NK-92 (cell line): ENCODE measurements around the gene CD244.
A peak's percentile ranks its signal among the peaks of the same experiment; 100 is the strongest.

Source experiments
- DNase-seq: peaks from one replicate; lab custom pipeline; 2025; ENCODE audit not compliant: unreplicated experiment; lab: John Stamatoyannopoulos, UW

The CD244 gene

DNA sequence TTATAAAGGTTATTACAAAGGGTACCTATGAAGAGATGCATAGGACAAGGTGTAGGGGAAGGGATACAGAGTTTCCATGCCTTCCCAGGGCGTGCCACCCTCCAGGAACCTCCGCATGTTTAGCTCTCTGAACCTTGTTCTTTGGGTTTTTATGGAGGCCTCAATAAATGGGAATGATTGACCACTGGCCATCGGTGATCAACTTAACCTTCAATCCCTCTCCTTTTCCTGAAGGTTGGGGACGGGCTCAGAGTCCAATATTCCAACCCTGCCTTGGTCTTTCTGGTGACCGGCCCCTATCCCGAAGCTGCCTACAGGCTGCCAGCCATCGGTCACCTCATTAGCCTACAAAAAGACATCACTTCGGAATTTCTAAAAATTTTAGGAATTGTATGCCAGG is 11.7 kb downstream of the CD244 start:
- no peak for DNase-seq

DNA sequence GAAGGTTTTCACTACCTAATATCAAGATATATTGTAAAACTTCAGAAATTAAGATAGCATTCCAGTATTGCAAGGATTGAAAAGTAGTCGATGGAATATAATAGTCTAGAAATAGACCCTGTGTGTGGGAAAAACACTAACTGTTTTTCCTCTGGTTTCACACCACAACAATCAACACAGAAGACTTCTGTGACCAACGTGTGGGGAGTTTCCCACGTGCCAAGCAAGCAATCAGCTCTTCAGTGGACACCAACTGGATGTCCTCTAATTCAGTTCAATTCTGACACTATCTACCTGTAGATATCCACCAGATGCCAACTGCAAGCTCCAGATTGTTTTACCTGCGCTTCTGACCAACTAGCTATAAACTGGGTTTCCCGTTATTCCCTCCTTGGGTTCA is 12.1 kb downstream of the CD244 start:
- DNase-seq = no peak

DNA sequence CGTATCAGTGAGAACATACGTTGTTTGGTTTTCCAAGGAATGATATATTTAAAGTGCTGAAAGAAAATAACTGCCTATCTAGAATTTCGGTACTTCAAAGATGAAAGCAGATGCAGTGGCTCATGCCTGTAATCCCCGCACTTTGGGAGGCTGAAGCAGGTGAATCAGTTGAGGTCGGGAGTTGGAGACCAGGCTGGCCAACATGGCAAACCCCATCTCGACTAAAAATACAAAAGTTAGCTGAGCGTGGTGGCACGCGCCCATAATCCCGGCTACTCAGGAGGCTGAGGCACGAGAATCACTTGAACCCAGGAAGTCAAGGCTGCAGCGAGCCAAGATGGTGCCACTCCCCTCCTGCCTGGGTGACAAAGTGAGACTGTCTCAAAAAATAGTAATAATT is 16.4 kb downstream of the CD244 start:
- no peak for DNase-seq

DNA sequence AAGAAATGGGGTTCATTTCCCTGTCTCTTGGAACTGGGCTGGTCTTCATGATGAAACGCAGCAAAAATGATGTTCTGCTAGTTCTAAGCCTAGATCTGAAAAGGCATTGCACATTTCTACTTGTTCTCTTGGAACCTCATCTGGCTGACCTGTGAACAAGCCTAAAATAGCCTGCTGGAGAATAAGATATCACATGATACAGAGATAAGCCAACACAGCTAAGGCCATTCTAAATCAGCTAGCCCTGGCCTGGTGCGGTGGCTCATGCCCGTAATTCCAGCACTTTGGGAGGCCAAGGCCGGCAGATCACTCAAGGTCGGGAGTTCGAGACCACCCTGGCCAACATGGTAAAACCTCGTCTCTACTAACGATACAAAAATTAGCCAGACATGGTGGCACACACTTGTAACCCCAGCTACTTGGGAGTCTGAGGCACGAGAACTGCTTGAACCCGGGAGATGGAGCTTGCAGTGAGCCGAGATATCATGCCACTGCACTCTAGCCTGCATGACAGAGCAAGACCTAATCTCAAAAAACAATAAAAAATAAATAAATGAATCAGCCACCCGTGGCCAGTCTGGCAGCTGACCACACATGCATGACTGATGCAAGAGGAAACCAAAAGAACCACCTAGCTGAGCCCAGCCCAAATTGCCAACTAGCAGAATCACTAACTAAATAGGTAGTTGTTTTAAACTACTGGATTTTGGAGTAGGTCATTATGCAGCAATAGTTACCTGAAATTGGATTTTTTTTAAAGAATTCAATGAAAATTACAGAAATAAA is 18.0 kb downstream of the CD244 start:
- DNase-seq = no peak

DNA sequence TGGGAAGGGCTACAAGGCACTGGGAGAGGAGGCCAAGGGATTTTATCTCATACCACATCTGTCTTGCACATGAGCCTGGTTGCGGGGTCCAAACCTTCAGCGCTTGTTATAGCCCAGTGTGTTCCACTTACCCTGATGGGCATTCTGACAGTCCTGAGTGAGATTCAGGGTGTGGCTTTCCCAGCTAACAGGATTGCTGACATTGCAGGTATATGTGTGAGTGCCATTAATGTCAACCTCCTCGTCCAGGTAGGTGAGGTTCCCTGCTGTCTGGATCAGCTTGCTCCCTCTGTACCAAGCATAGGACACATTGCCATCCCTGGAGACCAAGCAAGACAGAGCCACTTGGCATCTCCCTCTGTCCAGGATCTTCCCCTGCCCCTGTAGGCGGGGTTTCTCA is 21.6 kb downstream of the CD244 start:
- DNase-seq = no peak

DNA sequence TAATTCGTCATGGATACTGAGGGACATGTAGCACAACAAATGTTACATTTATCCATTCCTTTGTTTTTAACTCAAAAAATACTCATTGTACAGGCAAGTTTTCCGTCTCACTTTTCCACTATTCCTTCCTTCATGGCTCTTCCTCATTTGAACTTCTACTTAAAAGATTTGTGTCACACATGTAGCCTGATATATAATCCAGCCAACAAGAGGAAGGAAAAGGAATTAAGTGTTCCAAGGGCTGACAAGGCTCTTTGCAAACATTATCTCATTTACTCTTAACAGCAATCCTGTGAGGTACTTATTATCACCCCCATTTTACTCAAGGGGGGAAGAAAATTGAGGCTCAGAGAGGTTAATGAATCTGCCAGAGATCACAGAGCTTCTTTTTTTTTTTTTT is 22.9 kb downstream of the CD244 start:
- no peak for DNase-seq

DNA sequence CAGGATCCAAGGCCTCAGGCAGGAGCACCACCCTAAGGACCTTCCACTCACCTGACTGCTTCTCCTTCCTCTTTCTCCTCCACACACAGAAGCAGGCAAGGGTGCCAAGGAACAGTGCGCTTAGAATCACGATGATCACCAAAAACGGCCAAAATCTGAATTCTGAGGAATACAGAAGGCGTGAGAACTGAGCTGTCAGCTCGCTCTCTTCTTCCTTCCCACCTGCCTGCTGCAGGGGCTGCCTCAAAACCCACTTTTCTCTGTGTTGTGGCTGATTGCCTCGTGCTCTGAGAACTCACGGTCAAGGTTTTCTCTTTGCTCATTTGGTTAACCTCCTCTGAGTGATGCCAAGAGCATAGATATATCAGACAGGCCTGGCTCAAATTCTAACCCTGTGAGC is 23.8 kb downstream of the CD244 start:
- DNase-seq = no peak

DNA sequence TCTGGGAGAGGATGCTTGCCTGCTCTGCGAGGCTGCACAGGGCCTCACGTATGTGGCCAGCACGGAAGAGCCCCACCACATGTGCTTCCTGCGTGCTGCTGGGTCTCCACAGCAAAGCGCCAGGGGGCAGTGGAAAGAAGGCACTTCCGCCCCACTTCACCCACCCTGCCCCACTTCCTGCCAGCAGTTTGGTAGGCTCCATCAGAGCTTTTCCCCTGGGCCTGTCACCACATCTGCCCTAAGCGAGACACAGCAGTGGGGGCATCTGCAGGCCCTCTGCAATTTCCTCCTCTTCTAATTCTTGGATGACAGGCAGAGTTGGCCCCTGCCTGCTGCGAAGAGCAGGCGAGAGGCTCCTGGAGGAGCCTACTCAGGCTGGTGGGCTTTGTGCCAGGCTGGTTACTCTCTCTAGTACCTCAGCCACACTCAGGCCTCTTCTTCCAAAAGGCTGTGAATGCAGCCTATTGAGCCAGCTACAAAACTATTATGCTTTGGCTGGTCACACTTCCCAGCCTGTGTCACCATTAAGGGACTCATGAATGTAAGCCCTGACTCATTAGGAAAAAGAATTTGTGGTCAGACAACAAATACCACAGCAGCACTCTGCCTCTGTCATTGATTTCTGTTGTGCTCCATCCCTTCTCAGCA is 25.0 kb downstream of the CD244 start:
- DNase-seq = peak; percentile 39

DNA sequence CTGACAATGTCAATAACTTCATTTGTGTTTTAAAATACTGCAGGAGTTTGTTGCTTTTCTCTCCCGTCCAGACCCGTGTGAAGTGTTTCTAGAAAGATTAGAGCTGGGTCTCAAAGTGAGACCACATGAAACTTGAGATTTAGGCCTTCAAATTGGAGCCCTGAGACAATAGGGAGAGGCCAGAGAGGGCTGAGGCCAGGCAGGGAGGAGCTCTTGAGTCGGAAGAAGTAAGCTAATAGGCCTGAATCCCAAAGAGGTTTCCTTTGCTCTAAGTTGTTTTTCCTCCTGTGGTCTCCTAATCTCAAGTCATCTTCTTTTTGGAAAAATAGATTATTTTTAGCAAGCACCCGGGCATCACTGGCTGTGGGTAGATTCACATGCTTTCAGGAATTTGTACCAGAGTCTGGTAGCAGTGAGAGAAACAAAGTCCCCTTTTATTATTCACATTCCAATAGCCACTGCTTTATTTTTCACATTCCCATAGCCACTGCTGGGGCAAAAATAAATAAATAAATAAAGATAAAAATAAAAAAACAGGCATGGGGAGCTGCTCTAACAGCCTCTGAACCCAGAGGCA is 25.6 kb downstream of the CD244 start:
- no peak for DNase-seq

DNA sequence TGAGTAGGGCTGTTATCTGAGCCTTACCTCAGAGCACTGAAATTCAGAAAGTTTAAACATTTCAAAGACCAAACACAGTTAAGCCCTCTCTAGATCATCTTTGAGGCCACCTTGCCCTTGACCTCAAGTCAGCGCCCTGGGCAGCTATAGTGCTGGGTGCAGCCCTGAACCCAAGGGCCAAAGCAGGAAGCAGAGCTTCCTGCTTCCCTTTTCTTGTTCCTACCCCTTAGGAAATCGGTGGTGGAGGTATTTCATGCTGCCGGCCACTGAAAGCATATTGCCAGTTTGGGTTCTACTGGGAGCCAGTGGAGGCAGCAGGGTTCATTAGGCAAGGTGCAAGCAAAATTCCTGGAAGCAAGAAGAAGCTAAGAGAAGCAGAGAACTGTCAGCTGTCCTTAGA is 26.1 kb downstream of the CD244 start:
- no peak for DNase-seq

DNA sequence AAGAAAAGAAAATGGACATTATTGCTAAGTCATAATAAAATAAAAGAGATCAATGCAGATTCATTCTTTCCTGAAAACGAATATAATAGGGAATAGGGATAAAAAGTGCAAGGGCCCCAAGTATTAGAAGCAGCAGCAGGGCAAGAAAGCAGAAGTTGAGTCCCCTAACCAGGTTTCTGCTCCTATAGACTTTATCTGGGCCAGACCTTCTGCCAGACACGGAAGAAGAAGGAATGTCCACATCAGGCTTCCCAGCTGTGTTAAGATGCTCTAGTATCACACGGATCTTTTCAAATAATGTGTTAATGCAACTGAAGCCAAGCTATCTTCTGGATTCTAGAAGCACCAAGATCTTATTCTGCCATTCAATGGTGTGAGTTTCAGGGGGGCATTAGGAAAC is 26.9 kb downstream of the CD244 start:
- DNase-seq = no peak

DNA sequence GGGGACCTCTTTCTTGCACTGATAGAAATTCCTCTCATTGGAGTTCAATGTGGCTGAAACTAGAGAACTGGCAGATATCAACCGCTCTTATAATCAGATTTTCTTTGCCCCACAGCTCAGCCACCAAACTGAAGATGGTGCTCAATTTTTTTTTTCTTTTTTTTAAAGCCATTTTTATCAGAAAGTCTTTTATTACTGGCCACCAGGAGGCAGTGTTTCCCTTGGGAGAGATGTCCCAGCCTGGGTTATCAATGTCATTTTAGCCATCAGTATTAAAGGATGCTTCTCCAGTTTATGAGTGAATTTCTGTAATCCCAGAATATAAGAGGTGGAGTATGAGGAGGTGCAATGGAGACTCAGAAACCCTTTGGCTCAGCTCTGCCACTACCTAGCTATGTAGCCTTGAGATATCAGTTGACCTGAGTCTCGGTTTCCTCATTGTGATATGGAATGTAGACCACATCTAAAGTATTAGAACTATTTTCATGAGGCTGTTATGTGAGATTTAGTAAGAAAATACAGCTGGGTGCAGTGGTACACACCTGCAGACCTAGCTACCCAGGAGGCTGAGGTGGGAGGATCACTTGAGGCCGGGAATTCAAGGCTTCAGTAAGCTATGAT is 27.6 kb downstream of the CD244 start:
- no peak for DNase-seq

DNA sequence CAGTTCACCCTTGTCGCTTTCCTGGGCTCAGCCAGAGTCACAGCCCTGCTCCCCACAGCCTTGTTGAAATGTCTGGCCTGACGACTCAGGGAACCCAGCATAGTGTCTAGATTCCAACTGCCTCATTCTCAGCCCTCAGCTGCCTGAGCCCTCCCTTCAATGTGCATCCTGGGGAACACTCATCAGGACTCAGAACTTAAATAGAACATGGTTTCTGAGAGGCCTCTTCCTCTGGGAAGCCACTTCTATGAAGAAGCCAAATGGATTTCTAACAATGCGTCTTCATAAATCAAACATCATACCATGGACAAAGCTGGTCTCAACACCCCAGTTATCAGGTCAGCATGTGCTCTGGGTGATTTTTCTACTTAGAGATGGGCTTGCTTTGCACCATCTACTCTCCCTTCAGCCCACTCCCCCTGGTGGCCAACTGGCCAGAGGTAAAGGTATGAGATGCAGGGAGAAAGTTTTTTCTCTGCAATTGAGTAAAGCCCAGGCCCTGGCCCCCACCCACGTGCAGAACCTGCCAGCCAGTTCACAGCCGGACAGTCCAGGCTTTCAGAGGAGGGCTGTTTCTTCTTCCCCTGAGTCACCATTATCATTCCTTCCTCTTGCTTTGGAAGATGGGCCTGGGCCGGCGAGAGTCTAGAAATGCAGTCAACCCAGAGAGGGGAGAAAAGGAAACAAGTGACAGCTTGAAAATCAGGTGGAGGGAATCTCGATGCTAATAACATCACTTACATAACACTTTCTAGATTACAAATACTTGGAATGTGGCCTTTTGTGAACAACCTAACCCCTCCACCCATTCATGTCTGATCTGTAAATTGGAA is 32.1 kb downstream of the CD244 start:
- DNase-seq = no peak

DNA sequence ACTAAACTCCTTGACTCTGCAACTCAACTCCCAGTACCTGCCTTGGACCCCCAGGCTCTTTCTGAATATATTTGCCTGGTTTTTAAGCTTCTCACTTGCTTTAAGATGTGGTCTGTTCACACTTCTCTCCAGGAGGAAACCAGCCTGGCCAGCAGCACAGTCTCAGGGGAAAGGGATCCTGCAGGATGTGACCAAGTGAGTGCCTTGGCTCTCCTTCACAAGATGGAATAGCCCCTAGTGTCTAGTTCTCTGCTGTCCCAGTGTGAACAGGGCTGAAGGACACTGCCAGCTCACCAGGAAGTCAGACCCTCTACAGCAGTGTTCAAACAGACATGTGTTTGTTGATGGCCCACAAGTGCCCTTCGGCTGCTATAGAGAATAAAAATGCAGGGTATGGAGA is 32.9 kb downstream of the CD244 start:
- no peak for DNase-seq

DNA sequence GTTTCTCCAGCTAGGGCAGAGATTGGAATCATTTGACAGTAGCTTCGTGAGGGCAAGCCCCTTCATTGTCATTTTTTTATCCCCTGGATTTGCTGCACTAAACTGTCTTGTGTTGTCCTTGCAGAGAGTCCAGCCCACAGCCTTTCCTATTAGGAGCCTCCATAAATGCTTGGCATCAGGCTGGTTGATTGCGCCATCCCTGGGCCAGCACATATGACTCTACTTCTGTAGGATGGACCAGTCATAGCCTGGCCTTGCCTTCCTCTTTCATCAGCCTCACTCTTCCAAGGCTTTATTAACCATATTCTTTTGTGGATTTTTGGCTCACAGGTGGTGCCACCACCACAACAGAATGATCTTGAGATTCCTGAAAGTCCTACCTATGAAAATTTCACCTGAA is 35.3 kb downstream of the CD244 start:
- DNase-seq = no peak

DNA sequence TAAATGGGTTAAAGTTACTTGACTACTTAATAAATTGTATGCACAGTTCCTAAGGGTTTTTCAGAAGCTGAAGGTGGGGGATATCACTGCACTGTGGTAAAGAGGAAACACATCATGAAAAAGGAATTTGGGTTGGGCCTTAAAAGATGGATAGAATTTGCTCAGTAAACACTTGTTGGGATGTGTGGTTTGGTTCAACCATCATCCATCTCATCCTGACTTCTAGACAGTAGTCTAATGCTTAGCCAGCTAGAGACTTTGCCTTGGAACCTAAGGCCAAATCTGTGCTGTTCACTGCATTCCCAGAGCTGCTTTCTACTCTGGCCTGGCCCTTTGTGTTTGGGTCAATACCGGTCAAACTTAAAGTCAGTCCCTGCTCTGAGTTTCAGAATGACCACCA is 36.1 kb downstream of the CD244 start:
- DNase-seq = no peak

DNA sequence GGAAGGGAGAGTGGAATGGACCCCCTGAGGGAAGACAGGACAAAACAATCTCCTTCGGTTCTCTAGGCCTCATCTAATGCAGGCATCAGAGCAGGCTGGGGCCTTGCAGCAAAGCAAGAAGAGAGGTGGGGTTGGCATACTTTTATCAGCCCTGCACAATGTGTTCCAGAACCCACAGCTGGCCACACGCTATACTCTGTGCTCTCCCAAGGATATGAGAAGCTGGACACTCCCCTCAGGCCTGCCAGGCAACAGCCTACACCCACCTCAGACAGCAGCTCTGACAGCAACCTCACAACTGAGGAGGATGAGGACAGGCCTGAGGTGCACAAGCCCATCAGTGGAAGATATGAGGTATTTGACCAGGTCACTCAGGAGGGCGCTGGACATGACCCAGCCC is 39.4 kb downstream of the CD244 start:
- no peak for DNase-seq

DNA sequence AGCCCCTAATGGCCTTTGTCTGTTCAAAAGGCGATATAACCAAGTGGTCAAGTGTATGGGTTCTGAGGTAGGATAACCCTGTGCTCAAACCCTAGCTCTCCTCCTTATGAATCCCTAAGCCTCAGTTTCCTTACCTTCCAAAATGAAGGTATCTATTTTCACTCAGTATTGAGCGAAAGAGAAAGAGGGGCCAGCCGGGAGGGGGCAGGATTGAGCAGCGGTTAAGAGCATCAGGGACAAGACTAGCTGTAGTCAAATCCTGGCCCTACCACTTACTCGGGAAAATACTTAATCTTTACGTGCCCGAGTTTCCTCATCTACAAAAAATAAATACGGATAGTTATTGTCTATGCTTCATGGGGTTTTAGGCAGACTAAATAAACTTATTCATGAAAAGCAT is 41.1 kb downstream of the CD244 start:
- DNase-seq = no peak

DNA sequence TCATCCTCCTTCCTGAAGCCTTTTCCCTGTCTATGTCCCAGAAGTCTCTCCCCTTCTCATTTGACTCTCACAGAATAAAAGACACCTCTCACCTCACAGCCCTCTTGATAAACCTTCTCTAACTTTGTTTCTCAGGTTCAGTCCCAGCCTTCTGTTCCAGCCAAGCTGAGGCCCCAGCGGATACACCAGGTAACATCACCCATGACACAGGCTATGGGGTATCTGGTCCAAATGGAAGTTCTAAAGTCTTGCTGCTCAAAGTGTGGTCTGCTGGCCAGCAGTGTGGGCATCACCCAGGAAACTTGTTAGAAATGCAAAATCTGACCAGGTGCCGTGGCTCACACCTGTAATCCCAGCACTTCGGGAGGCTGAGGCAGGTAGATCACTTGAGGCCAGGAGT is 43.5 kb downstream of the CD244 start:
- DNase-seq = no peak

DNA sequence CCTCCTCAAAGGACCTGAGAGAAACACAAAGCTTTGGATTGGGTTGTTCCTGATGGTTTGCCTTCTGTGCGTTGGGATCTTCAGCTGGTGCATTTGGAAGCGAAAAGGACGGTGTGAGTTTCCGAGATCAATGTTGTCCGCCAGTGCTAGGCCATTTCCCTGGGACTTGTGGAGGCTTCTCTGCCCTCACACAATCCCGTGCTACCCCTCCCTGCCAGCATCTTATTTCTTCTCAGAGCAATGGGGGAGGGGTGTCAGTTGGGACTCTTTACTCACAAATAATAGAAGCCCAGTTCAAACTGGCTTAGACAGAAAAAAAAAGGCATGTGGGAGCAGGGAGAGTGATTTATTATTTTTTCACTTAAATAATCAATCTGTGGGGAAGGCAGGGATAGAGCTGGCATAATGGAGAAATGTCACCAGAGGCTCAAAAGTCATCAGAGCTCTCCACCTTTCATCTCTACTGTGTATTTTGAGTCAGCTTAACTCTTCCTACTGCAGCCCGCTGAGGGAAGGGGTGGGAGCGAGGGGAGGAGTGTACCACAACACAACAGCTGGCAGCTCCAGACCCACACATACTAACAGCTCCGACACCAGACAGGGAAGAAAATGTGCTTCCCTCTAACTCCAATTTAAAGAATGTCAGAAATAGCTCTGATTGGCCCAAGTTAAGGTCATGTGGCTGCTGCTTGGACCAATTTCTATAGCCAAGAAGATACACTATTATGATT is 44.3 kb downstream of the CD244 start:
- no peak for DNase-seq

DNA sequence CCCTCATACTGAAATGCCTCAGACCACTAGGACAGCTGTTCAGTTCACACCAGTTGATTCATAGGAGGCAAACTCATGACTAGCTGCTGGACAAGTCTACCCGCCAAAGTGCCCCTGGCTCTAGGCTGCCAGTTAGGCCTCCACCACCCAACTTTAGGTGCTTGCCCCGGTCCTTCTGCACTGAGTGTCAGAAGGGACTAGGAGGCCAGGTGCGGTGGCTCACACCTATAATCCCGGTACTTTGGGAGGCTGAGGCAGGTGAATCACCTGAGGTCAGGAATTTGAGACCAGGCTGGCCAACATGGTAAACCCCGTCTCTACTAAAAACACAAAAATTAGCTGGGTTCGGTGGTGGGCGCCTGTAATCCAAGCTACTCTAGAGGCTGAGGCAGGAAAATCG is 47.8 kb downstream of the CD244 start:
- DNase-seq = no peak
